Stimulated activated CD4-positive, alpha-beta T cell treated with anti-CD3 and anti-CD28 coated beads, Interleukin-1b, Interleukin-23, amount 100 ng/mL, for 24 hours (primary cell): ENCODE data around the gene HCFC1.
"Not testable (repeated sequence)": the region's sequence is repeated elsewhere in the genome, so short reads cannot be mapped to it uniquely, and the experiment has no call there.

Source experiments
- DNase-seq, 4 experiments: peaks; one replicate each; pipeline ENCODE4 v3.0.0-alpha.2; 2020; ENCODE audit warnings: low read depth in 4 of 4, low spot score in 1 of 4

Gene HCFC1

GRCh38 chrX:154010330-154011087 lies 38.9 kb upstream of the HCFC1 start:
- no peak for DNase-seq

- DNase-seq: no peak
Measured at GRCh38 chrX:154008521-154008920, 36.9 kb upstream of the HCFC1 start.

- no peak for DNase-seq
Measured at GRCh38 chrX:154006947-154007346, 35.3 kb upstream of the HCFC1 start.

GRCh38 chrX:154004315-154004714 lies 32.7 kb upstream of the HCFC1 start:
- DNase-seq: no peak

GRCh38 chrX:154002215-154002719 lies 30.6 kb upstream of the HCFC1 start:
- no peak for DNase-seq

- no peak for DNase-seq
Measured at GRCh38 chrX:154000051-154000450, 28.4 kb upstream of the HCFC1 start.

- no peak for DNase-seq
Measured at GRCh38 chrX:153999359-154000037, 27.9 kb upstream of the HCFC1 start.

GRCh38 chrX:153995504-153995903 lies 23.9 kb upstream of the HCFC1 start:
- no peak for DNase-seq

GRCh38 chrX:153994398-153994797 lies 22.8 kb upstream of the HCFC1 start:
- DNase-seq: not testable (repeated sequence)

GRCh38 chrX:153993978-153994377 lies 22.4 kb upstream of the HCFC1 start:
- no peak for DNase-seq

- no peak for DNase-seq
Measured at GRCh38 chrX:153993079-153993478, 21.5 kb upstream of the HCFC1 start.

- no peak for DNase-seq
Measured at GRCh38 chrX:153992180-153992579, 20.6 kb upstream of the HCFC1 start.

GRCh38 chrX:153991013-153991580 lies 19.5 kb upstream of the HCFC1 start:
- no peak for DNase-seq

- DNase-seq: no peak
Measured at GRCh38 chrX:153989973-153990655, 18.5 kb upstream of the HCFC1 start.

GRCh38 chrX:153988493-153988892 lies 16.9 kb upstream of the HCFC1 start:
- no peak for DNase-seq

GRCh38 chrX:153984351-153985178 lies 12.9 kb upstream of the HCFC1 start:
- DNase-seq: peak in 2 of 4 experiments; percentile 39 to 40

- DNase-seq: no peak
Measured at GRCh38 chrX:153983321-153983801, 11.7 kb upstream of the HCFC1 start.

GRCh38 chrX:153981771-153982533 lies 10.3 kb upstream of the HCFC1 start:
- DNase-seq: peak in 2 of 4 experiments; percentile 38 to 55

- DNase-seq: no peak
Measured at GRCh38 chrX:153981231-153981630, 9.6 kb upstream of the HCFC1 start.

GRCh38 chrX:153980394-153980793 lies 8.8 kb upstream of the HCFC1 start:
- DNase-seq: not testable (repeated sequence)
